K562 (cell line): ENCODE measurements around the gene CHCHD10. TPM values are rescaled to one million over a fixed set of nuclear protein-coding genes. Genes with fewer than 3 reads are reported as not detected.

Source experiments
- ATAC-seq: fragments of 200-7000 bp; cut with Tn5 transposase; 3 replicates; pipeline ENCODE4 v1.9.1; 2020; ENCODE audit warnings: moderate library complexity
- BruUV-seq: library from RNA; stranded (reverse); fragments of 400-500 nt; replicated peaks from 2 replicates; lab custom pipeline; 2021; lab: Mats Ljungman, UMichigan
- CTCF ChIA-PET: fragments of 300-600 bp; formaldehyde crosslinking; extraction: SDS; loops from one replicate; lab custom pipeline; 2021; ENCODE audit warnings: low intra/inter-chr PET ratio; lab: Yijun Ruan, JAX
- POLR2A ChIA-PET: fragments of 300-600, 350-650 bp; sonication (Branson Sonifier 250); formaldehyde crosslinking; extraction: SDS; loops from one replicate; lab custom pipeline; 2021; ENCODE audit warnings: antibody characterized with exemption, inconsistent platforms; lab: Yijun Ruan, JAX
- DNase-seq, 4 experiments: peaks; one replicate each; pipeline versions ENCODE4 v3.0.0 to v3.0.0-alpha.2; 2011 to 2018; ENCODE audit warnings: low spot score in 3 of 4, mixed read lengths in 3 of 4; ENCODE audit errors: extremely low read depth in 1 of 4
- FAIRE-seq: peaks from 2 replicates; lab custom pipeline; 2011; peaks lifted over from hg19 to GRCh38; lab: Jason Lieb, UNC
- H2AFZ ChIP-seq: 2 replicates; pipeline ENCODE4 v1.6.0; 2011; ENCODE audit warnings: low read depth, low read length, control low read depth, inconsistent platforms
- H3K27ac ChIP-seq: fragments of 200-600 bp; 3 replicates; pipeline ENCODE4 v1.8.0; 2011; ENCODE audit warnings: low read depth, mild to moderate bottlenecking, control low read depth, inconsistent platforms, low read length, moderate library complexity, mixed read lengths; ENCODE audit errors: extremely low read depth
- H3K27me3 ChIP-seq, 2 experiments: fragments of 300-600 bp in 1 of 2; 2 replicates in 1 of 2; 3 replicates in 1 of 2; pipeline versions ENCODE4 v1.6.0 to v1.8.0; 2011; ENCODE audit warnings: inconsistent platforms in 2 of 2, low read length in 2 of 2, mild to moderate bottlenecking in 1 of 2, mixed read lengths in 1 of 2, moderate library complexity in 1 of 2; ENCODE audit not compliant: control insufficient read depth in 2 of 2, insufficient read depth in 2 of 2
- H3K36me3 ChIP-seq: fragments of 300-600 bp; 3 replicates; pipeline ENCODE4 v1.8.0; 2011; ENCODE audit warnings: mild to moderate bottlenecking, low read length, inconsistent platforms; ENCODE audit not compliant: control insufficient read depth, insufficient read depth
- H3K4me1 ChIP-seq, 2 experiments: fragments of 200-600 bp in 1 of 2; replicated peaks in 1 of 2; 2 replicates in 1 of 2; 3 replicates in 1 of 2; pipeline versions ENCODE4 v1.5.1 to v1.8.0; 2011; ENCODE audit warnings: inconsistent platforms in 2 of 2, low read length in 2 of 2, mild to moderate bottlenecking in 1 of 2, mixed read lengths in 1 of 2, moderate library complexity in 1 of 2; ENCODE audit not compliant: control insufficient read depth in 2 of 2, insufficient read depth in 2 of 2
- H3K4me2 ChIP-seq: 2 replicates; pipeline ENCODE4 v1.6.1; 2011; ENCODE audit warnings: low read length, control low read depth, inconsistent platforms, mixed read lengths; ENCODE audit not compliant: insufficient read depth
- H3K4me3 ChIP-seq: fragments of 200-600 bp; sonication (generic), shearing (Covaris generic); 2 replicates; pipeline ENCODE4 v1.5.1; 2016; ENCODE audit warnings: control low read depth, inconsistent platforms
- H3K79me2 ChIP-seq: fragments of 200-600 bp; 3 replicates; pipeline ENCODE4 v1.8.0; 2011; ENCODE audit warnings: low read length, inconsistent platforms; ENCODE audit not compliant: control insufficient read depth, insufficient read depth
- H3K9ac ChIP-seq, 2 experiments: 2 replicates each; pipeline versions ENCODE4 v1.6.0 to v1.6.1; 2011; ENCODE audit warnings: low read depth in 2 of 2, low read length in 2 of 2, control low read depth in 1 of 2, inconsistent platforms in 1 of 2, mild to moderate bottlenecking in 1 of 2, mixed read lengths in 1 of 2; ENCODE audit not compliant: insufficient read depth in 1 of 2
- H3K9me1 ChIP-seq: one replicate; pipeline ENCODE4 v1.6.0; 2011; ENCODE audit warnings: inconsistent platforms, mild to moderate bottlenecking, low read length, moderate library complexity; ENCODE audit not compliant: control insufficient read depth, insufficient read depth
- H3K9me3 ChIP-seq: replicated peaks from 2 replicates; pipeline ENCODE4 v1.5.1; 2011; ENCODE audit warnings: low read depth, low read length, inconsistent platforms; ENCODE audit not compliant: control insufficient read depth, insufficient read depth
- H4K20me1 ChIP-seq: replicated peaks from 2 replicates; pipeline ENCODE4 v1.6.1; 2011; ENCODE audit warnings: low read length, inconsistent platforms, mixed read lengths; ENCODE audit not compliant: control insufficient read depth, insufficient read depth
- CBX3 ChIP-seq, 2 experiments: IDR thresholded peaks; 1 replicate in 1 of 2; 2 replicates in 1 of 2; pipeline ENCODE4 v1.6.1; 2012; ENCODE audit warnings: inconsistent platforms in 2 of 2, low read length in 2 of 2, borderline replicate concordance in 1 of 2, control low read depth in 1 of 2
- FOXK2 ChIP-seq, 2 experiments: fragments of 450-650 bp; IDR thresholded peaks in 1 of 2; conservative IDR thresholded peaks in 1 of 2; 2 replicates each; pipeline ENCODE4 v1.6.1; 2016; ENCODE audit warnings: low read depth in 2 of 2, mild to moderate bottlenecking in 1 of 2
- KAT7 ChIP-seq: sonication (generic); formaldehyde crosslinking; IDR thresholded peaks from 2 replicates; pipeline ENCODE4 v1.8.0; 2022; ENCODE audit warnings: missing genetic modification reagents, mild to moderate bottlenecking, borderline replicate concordance
- MIER1 ChIP-seq: fragments of 450-650 bp; IDR thresholded peaks from 2 replicates; pipeline ENCODE4 v1.6.1; 2016; ENCODE audit warnings: antibody characterized with exemption, mild to moderate bottlenecking, low read depth
- NKRF ChIP-seq: fragments of 450-650 bp; IDR thresholded peaks from 2 replicates; pipeline ENCODE4 v1.6.1; 2016; ENCODE audit warnings: borderline replicate concordance
- PBX2 ChIP-seq, 2 experiments: IDR thresholded peaks in 1 of 2; conservative IDR thresholded peaks in 1 of 2; 2 replicates each; pipeline ENCODE4 v1.6.1; 2016; ENCODE audit warnings: low read depth in 2 of 2, mild to moderate bottlenecking in 1 of 2, missing compliant biosample characterization in 1 of 2, missing genetic modification characterization in 1 of 2, moderate library complexity in 1 of 2
- PURB ChIP-seq: sonication (generic); formaldehyde crosslinking; IDR thresholded peaks from 2 replicates; pipeline ENCODE4 v1.9.0; 2021; ENCODE audit warnings: low read depth, mild to moderate bottlenecking, missing genetic modification reagents
- RB1 ChIP-seq: fragments of 450-650 bp; IDR thresholded peaks from 2 replicates; pipeline ENCODE4 v1.6.1; 2017; ENCODE audit warnings: low read depth, mild to moderate bottlenecking
- RBM15 ChIP-seq: fragments of 200-400 bp; formaldehyde crosslinking; IDR thresholded peaks from 2 replicates; pipeline ENCODE4 v1.6.1; 2018; ENCODE audit warnings: mild to moderate bottlenecking, low read length, moderate library complexity; ENCODE audit not compliant: insufficient read depth
- SAP30 ChIP-seq: fragments of 200-600 bp; sonication (generic); IDR thresholded peaks from 2 replicates; pipeline ENCODE4 v1.6.1; 2012; ENCODE audit warnings: borderline replicate concordance, low read depth, mild to moderate bottlenecking, moderate library complexity, low read length, control low read depth, inconsistent platforms; ENCODE audit not compliant: insufficient read depth, poor library complexity, severe bottlenecking
- ZBTB49 ChIP-seq: sonication (generic); formaldehyde crosslinking; IDR thresholded peaks from 2 replicates; pipeline ENCODE4 v1.8.0; 2022; ENCODE audit warnings: missing genetic modification reagents, mild to moderate bottlenecking, borderline replicate concordance
- WGBS: fragments of 100-300 bp; shearing (Covaris generic); methylation state at CpG from one replicate; pipeline ENCODE4 v1.1.6; 2016; ENCODE audit warnings: low coverage, mixed read lengths; ENCODE audit not compliant: insufficient coverage; ENCODE audit errors: missing lambda C conversion rate; 5-methylcytosine and 5-hydroxymethylcytosine counted together
- in situ Hi-C: fragments of 300-500 bp; cut with MboI; formaldehyde crosslinking; loops from 4 replicates; pipeline ENCODE4 v1.15.0; 2018; ENCODE audit warnings: inconsistent platforms, mixed read lengths
- intact Hi-C: fragments of 100-400 bp; cut with micrococcal nuclease; formaldehyde crosslinking; loops from 2 replicates; pipeline ENCODE4 v1.14.2; 2022
- polyA plus RNA-seq, 8 experiments: library from polyadenylated mRNA; depleted of rRNA in 4 of 8; stranded (reverse) in 5 of 8; unstranded in 3 of 8; fragments of >200 nt; fragmentation: Nextera tagmentation in 2 of 8; fragmentation: Illumina TruSeq in 1 of 8; extraction: Ambion mirVana in 2 of 8; extraction: Trizol in 1 of 8; gene quantifications; 2 replicates each; pipeline versions ENCODE4 v1.2.1 to v1.2.3, GENCODE V29; 2011 to 2014; ENCODE audit warnings: inconsistent platforms in 1 of 8, missing spikeins in 1 of 8
- total RNA-seq, 7 experiments: library from RNA; depleted of rRNA in 6 of 7; stranded (reverse); fragments of >200 nt in 6 of 7; fragmentation: Illumina TruSeq in 2 of 7; extraction: Trizol in 2 of 7; gene quantifications; 2 replicates each; pipeline versions ENCODE4 v1.2.1 to v1.2.3, GENCODE V29; 2011 to 2021; ENCODE audit warnings: low replicate concordance in 1 of 7

Gene CHCHD10
- total and polyA plus RNA-seq, 9 of the 15 experiments (the other 6 are each of a cell fraction or from before 2014, with no cell fraction given) = 15.2 to 292 (median 102) TPM

- TF ChIP-seq MIER1 (no peak), RBM15 (no peak)
Measured at GRCh38 chr22:23781065-23781464, 13.3 kb upstream of the CHCHD10 start (continued).

GRCh38 chr22:23780146-23780748 is 12.5 kb upstream of the CHCHD10 start:
- WGBS = 38% methylated on average over 14 of the region's 20 CpGs
- H3K4me1 ChIP-seq = peaks cover 0 to 22% of the 10 kb centered on the region in 2 experiments; a peak in 2 of 5 replicates
- ATAC-seq = no peak
- no peaks in the 10 kb centered on the region for H3K79me2 ChIP-seq
- no TSS peak for BruUV-seq
- in situ Hi-C loops (no loop called here), intact Hi-C loops (no loop called here)
- no peak overlapping the region for H3K27ac ChIP-seq
- CTCF ChIA-PET = no interaction called here
- H3K36me3 ChIP-seq = no peaks in the 10 kb centered on the region
- no peak overlapping the region for H2AFZ ChIP-seq
- no peaks in the 10 kb centered on the region for H3K27me3 ChIP-seq
- H3K4me2 ChIP-seq = no peak overlapping the region
- DNase-seq = no peak
- H3K9ac ChIP-seq = 0 out of 4 replicates have a peak overlapping the region, but pooled peaks of 1 of the 2 experiments have one; percentile 36
- POLR2A ChIA-PET = interaction anchor here (0.6 kb wide), 1 partner anchor 16 kb away, joined by 3 read pairs; no protein-coding TSS in a partner anchor
- no peaks in the 10 kb centered on the region for H4K20me1 ChIP-seq
- FAIRE-seq = no peak
- no peak overlapping the region for H3K4me3 ChIP-seq
- no peaks in the 10 kb centered on the region for H3K9me1 ChIP-seq
- no peaks in the 10 kb centered on the region for H3K9me3 ChIP-seq
- no peak for TF ChIP-seq CBX3 (IDR thresholded peaks at IDR 0.05; ENCODE audit: borderline replicate concordance in 1 of 2, low read length in 2 of 2)
- TF ChIP-seq KAT7 = no peak
- TF ChIP-seq NKRF = no peak
- no peak for TF ChIP-seq ZBTB49 (CRISPR knock-in tag)
- TF ChIP-seq RB1 = no peak
- TF ChIP-seq PBX2 (CRISPR knock-in tag; IDR thresholded peaks at IDR 0.05; ENCODE audit: low read depth) = no peak
- no peak for TF ChIP-seq PBX2 (tag; conservative IDR thresholded peaks at IDR 0.05; ENCODE audit: low read depth)
- no peak for TF ChIP-seq PURB (CRISPR knock-in tag)
- no peak for TF ChIP-seq SAP30
- TF ChIP-seq FOXK2 (conservative IDR thresholded peaks at IDR 0.05 in 1 of 2, IDR thresholded peaks at IDR 0.05 in 1 of 2; ENCODE audit: low read depth in 2 of 2) = no peak
